GM19193 (cell line): Measurements from ENCODE around the gene WAS.
A peak's percentile ranks its signal among the peaks of the same experiment; 100 is the strongest.

Experiments used
- POLR2A ChIP-seq: IDR thresholded peaks from 4 replicates; pipeline ENCODE4 v1.6.1; 2011; ENCODE audit not compliant: insufficient read depth, insufficient read length; ENCODE audit errors: extremely low read depth

Gene WAS

DNA sequence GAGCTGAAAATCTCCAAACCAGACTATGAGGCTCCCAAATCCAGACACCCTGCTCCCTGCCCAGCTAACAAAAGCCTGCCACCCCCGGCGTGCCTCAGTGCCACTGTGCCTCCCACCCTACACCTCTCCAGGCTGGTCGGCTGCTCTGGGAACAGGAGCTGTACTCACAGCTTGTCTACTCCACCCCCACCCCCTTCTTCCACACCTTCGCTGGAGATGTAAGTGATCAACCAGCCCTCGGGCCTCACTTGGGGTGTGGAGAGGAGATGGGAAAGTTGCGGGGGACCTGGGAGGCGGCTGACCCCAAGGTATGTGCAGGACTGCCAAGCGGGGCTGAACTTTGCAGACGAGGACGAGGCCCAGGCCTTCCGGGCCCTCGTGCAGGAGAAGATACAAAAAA is 1.8 kb downstream of the WAS start:
- TF ChIP-seq POLR2A = no peak

- TF ChIP-seq POLR2A = no peak
Observed at GRCh38 chrX:48688531-48689150, 5.0 kb downstream of the WAS start.

GRCh38 chrX:48689208-48689920 is 5.8 kb downstream of the WAS start:
- no peak for TF ChIP-seq POLR2A

- no peak for TF ChIP-seq POLR2A
Observed at GRCh38 chrX:48694776-48695533, 11.4 kb downstream of the WAS start.

DNA sequence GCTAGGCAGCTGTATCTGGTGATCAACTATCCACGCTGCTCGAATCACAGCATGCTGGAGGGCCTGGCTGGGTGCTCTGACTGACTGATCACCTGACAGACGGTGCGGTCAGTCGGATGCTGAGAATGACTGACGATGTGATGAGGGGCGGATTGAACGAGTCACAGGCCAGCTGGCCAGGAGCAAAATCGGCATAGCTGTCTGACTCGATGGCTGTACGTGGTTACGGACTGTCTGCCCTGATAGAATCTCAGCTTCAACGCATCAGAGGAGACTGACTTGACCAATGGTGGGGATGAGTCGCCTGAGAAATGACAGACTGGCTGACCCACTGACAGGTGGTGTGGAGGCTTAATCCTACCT is 11.9 kb downstream of the WAS start:
- no peak for TF ChIP-seq POLR2A

DNA sequence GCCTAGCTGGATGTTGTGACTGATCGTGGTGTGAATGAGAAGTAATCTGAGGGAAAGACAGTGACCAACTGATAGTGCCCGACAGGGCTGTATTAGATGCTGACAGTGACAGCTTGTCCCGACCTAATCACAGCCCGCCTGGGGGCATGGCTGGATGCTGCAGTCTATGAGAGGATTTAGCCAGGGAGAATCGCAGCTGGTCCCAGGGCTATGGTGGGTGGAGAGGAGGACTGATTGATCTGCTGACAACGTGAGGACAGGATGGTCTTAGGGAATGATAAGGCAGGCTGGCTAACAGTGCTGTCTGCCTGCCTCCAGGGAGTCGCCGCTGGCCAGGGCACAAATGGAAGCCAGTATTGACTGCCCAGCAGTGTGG is 12.3 kb downstream of the WAS start:
- no peak for TF ChIP-seq POLR2A

- peak; percentile 75 for TF ChIP-seq POLR2A
Observed at GRCh38 chrX:48696301-48696908, 12.8 kb downstream of the WAS start, which contains the start of gene SUV39H1. SUV39H1 (plus strand) TSS chrX:48696734; CDS start chrX:48696785, 51 bp downstream.

- no peak for TF ChIP-seq POLR2A
Observed at GRCh38 chrX:48696909-48697727, 13.5 kb downstream of the WAS start.

GRCh38 chrX:48698306-48698705 is 14.7 kb downstream of the WAS start:
- no peak for TF ChIP-seq POLR2A

GRCh38 chrX:48700246-48700645 is 16.6 kb downstream of the WAS start:
- no peak for TF ChIP-seq POLR2A

DNA sequence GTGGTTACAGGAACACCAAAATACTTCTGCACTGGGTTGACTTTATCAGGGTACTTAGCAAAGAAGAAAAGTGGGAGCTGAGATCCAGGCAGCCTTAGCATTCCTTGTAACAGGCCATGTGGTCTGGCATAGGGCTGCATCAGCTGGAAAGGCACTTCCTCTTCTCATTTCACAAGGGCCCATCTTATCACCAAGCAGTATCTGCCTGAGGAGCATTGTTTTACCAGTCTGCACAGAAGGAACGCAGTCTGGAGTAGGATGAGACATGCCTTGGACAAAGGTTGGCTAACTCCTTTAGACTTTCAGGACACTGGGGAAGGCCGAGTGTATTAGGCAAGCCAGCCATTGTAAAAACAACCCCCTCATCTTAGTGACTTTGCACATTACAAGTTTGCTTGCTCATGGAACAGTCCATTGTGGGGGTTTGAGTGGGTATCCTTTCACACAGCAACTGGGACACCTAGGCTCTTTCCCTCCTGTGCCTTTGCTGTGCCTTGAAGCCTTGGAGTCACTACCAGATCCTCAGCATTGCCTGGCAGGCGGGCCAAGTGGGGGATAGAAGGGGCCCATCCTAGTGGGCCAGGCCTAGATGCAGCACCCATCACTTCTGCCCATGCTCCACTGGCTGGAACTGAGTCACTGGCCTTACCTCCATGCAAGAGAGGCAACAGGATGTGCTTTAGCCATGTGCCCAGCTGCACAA is 17.5 kb downstream of the WAS start:
- no peak for TF ChIP-seq POLR2A

GRCh38 chrX:48702032-48702431 is 18.4 kb downstream of the WAS start:
- TF ChIP-seq POLR2A = no peak

DNA sequence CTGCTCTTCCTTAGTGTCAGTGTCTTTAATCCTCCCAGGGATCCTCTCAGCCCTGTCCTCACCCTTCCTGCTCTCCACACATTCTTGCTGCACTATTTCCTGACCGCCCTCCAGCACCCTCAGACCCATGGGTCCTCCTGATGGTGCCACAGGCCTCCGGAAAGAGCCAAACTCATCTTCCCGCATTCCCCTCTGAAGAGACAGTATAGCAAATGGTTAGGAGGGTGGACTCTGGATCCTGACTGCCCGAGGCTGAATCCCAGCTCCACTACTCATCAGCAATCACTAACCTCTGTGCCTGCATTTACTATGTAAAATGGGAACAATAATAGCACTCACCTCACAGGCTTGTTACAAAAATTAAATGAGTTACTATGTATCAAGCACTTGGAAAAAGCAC is 19.1 kb downstream of the WAS start:
- no peak for TF ChIP-seq POLR2A

DNA sequence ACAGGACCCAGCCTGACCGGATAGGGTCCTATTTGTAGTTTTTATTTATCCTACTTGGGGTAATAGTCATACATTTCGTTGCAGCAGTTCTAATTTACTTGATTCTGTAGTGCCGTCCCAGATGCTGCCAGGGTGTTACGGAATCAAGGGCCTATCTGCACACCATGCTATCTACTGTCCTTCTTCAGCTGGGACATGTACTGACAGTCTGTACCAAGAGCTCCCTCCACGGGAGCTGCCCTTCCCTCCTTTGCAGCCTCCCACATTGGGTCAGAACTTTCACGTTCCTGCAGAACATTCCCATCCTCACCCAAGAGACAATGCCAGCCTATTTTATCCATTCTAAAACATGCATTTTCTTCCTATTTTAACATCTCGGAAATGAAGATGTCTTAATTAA is 19.6 kb downstream of the WAS start:
- TF ChIP-seq POLR2A = no peak
